Activated T-cell treated with anti-CD3 and anti-CD28 coated beads for 48 hours (primary cell): Measurements from ENCODE around the gene MAP4K5.

Source experiments
- DNase-seq: peaks from one replicate; pipeline ENCODE4 v3.0.0-alpha.2; 2020; ENCODE audit warnings: low read depth

MAP4K5 gene

DNA sequence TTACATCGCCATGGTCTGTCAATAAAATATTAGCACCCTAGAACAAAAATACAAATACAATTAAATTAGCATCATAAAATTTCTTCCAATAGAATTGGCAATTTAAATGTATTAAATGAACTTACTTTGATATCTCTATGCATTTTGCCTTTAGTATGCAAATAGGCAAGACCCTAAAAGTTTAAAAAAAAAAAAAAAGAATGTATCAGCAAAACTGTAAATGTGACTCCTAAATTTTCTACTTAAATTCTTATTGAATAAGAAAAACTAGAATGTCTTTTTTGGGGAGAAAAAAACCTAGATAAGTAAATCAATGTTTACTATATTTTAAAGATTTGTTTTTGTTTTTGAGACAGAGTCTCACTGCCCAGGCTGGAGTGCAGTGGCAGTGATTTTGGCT lies 56.2 kb downstream of the MAP4K5 start:
- no peak for DNase-seq

DNA sequence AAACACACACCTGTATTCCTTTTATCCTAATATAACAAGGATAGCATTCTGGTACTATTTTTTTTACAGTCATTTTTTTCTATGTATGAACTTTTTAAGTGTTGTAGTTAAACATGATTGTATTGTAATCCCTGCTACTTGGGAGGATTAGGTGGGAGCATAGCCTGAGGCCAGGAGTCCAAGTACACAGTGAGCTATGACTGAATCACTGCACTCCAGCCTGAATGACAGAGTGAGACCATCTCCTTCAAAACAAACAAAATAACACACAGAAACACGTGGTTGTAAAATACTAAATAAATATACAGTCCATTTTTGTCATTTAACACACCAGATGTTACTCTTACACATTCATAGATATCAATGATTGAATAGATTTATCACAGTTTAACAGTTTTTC lies 56.9 kb downstream of the MAP4K5 start:
- no peak for DNase-seq

DNA sequence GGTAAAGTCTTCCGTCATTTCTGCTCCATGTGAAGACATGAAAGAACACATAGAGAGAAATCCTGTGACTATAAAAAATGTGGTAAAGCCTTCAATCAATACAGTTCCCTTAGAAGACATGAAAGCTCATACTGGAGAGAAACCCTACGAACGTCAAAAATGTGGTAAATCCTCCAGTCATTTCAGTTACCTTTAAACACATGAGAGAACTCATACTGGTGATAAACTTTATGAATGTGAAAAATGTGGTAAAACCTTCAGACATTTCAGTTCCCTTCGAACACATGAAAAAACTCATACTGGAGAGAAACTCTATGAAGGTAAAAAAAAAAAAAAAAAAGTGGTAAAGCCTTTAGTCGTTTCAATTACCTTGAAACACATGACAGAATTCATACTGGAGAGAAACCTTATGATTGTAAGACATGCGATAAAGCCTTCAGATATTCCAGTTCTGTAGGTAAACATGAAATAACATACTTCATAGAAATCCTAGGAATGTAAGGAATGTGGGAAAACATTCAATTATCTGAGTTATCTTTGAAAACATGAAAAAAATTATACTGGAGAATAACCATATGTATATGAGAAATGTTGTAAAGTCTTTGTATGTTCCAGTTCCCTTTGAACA lies 60.4 kb downstream of the MAP4K5 start:
- no peak for DNase-seq

DNA sequence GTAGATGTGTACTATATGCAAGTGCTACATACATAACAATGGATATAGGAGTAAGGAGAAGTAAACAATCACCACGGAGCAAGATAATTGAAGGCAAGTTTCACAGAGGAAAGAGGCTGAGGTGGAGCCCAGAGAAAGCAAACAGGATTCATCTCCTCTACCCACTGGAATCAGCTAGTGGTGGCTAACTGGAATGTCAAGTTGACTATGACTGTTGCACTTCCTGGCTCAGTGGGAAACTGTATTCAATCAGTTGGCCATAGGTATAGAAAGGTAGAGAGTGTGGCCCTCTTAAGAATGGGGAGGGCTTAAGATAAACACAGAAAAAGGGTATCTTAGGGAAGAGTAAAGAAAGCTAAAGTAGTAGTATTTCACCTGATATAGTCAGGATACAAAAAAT lies 62.4 kb downstream of the MAP4K5 start:
- no peak for DNase-seq

DNA sequence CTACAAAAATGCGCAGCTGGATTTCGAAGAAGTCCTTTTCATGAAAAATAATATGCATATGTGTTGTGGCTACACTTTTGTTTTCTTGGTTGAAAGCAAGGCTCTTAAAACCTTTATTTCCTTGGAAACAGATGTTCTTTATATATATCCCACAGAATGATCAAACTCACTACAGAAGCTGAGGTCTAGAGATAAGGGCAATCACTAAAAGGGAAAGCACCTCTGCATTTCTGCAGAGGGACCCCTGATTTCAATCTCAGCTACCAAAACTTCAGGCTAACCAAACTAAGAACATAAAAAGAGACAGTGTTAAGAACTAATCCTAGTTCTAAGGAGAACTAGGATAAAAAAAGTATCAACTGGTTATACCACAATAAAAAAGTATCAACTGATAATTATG lies 70.3 kb downstream of the MAP4K5 start:
- DNase-seq, result no peak

DNA sequence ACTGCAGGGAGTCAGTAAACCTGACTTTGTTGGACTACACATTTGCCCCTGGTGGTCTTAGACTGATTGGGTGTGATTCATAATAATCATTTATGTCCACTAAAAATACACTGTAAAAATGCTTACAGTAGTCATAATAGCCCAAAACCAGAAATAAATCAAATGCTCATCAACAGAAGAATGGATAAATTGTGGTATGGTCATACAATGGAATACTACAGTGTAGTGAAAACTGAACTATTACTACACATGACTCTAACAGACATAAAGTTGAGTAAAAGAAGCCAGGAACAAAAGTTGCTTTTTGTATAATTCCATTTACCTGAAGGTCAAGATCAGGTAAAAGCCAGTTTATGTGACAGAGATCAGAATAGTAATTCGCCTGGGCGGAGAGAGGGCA lies 78.5 kb downstream of the MAP4K5 start:
- DNase-seq, result no peak

DNA sequence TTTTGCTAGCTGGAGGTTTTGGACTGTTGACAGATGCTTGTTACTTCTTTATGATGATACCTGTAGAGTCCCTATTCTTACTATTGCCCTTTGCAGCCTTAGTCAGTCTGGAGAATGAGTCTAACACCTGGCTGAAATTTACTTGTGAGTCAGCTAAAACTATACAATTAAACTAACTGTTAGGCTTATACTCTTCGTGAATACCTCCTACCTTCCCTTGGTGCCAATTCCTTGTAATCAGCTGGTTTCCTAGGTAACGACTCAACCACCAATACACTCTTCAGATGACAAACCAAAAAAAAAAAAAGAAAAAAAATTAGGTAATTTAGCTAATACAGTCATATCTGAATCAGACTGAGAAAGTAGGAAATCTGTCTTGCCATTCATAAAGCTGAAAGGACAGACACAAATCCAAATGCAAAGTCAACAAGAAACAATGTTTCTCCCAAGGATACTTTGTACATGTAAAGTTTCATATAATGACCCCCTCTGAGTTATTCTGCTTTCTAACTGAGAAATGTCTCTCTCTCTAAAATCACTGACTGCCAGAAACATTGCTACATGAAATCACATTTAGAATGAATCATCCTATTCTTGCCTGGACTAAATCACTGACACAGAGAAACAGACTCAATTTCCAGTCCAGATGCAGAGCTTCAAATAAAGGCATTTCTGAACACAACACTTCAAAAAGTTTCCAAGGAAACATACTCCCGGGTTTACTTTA lies 79.2 kb downstream of the MAP4K5 start:
- DNase-seq, result no peak

DNA sequence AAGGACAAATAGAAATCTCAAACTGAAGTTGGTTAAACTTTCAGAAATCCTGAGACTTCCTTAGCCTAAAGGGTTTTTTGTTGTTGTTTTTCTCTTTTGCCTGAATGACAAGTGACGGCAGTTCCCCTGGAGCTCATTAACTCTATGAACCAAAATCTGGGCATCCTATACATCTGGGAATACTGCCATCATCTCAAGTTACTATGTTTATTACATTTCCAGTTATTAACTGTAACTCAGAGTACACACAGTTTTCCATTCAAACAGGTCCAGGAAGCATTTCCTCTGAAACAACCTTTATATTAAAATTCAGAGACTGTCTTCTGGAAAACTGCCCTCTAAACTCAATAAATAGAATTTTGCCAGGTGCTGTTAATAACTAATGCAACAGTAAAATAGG lies 80.1 kb downstream of the MAP4K5 start:
- DNase-seq, result no peak

DNA sequence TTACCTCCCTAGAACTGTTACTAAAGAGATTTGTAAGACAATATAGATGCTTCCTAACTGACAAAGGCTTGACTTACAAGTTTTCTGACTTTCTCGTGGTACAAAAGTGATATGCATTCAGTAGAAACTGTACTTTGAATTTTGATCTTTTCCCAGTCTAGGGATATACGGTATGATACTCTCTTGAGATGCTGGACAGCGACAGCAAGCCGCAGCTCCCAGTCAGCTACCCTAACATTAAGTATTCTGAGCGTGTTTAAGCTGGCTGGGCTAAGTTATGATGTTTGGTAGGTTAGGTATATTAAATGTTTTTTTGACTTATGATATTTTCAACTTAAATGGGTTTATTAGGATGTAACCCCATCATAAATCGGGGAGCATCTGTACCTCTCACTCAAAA lies 80.5 kb downstream of the MAP4K5 start:
- no peak for DNase-seq

DNA sequence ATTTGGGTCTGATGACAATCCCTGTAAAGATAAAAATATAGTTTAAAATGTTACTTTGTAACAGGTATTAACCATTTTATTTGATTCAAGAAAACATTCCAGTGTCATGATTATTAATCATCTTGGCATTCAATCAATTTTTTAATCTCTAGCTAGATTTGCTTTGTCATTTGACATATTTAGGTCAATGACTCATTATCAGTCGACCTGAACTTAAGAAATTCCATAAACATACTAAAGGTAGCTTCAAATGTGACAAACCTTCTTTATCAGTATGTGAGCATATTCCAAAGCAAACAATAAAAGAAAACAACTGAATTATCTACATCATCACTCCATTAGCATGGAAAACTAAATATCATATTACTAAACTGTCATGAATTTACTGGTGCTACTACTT lies 84.9 kb downstream of the MAP4K5 start:
- no peak for DNase-seq

DNA sequence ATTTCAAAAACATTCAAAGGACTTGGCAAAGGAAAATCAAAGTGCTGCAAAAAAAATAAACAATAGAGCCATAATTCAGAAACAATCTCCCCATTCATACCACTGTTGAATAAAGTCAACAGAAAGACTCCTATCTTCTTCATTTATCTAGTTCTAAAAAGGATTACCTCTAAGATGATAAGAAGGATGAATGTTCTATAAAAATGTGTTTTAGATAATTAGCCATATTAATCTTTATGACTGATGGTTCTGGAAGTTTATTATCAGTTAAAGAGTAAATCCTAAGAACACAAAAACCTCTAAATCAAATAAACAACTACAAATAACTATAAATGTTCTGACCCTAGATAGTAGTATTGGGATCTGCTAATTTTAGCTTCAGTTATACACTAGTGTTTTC lies 97.8 kb downstream of the MAP4K5 start:
- DNase-seq, result no peak

DNA sequence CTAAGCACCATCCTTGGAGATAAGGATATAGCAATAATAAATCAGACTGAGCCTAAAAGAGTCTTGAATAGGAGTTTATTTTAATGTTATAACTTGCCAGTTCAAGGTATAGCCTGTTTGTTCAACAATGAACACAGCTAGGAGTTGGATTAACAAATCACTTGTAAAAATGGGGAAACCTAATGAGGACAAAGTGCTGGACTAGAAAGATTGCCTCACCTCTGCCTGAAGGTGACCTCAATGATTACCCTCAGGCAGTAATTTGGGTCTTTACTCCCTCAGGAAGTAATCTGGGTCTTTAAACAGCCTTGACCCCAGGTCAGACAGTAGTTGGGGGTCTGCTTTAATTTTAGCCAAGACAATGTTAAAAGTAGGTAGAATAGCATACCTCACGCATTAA lies 100.2 kb downstream of the MAP4K5 start:
- DNase-seq, result no peak

DNA sequence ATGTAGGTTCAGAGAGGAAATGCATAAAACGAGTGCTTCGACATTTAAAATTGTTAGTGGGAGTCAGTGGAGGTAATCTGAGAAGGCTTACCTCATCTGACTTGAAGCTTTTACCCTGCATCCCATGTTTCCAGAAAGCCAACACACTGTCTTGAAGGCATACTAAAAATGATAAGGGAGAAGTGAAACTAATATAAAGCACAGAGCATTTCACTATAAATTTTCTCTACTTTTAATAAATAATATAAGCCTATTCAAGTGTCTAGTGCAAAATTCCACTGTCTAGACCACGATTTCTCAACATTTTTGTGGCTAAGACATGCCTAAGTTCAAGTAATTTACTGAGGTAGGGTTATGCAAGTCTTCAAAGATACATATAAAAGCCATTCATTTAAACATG lies 106.6 kb downstream of the MAP4K5 start:
- DNase-seq, result no peak

DNA sequence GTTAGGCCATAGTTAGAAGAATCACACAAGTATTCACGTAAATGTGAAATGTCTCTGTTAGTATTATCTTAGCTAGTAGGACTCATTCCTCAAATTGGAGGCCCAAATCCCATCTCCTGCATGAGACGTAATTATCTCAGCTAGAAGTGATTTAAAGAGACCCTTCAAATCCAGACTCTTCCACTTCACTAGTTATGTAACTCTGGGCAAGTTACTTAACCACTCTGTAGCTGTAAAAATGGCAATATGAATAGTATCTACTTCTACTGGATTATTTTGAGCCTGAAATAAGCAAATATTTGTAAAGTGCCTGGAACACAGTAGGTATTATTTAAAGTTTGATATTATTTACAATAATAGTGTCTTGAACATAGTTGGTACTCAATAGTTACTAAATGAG lies 107.3 kb downstream of the MAP4K5 start:
- DNase-seq, result no peak

DNA sequence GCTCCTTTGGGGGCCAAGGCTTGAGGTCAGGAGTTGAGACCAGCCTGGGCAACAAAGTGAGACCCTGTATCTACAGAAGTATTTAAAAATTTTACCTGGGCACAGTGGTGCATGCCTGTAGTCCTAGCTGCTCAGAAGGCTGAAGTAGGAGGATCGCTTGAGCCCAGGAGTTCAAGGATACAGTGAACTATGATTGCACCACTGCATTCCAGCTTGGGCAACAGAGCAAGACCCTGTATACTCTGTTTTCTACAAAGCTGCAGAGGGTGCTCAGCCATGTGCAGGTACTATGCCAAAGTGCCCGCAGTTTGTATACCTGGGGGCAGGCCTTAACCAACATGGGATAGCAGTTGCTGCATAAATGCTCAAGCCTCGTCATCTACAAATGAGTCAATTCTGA lies 108.8 kb downstream of the MAP4K5 start:
- DNase-seq, result no peak

DNA sequence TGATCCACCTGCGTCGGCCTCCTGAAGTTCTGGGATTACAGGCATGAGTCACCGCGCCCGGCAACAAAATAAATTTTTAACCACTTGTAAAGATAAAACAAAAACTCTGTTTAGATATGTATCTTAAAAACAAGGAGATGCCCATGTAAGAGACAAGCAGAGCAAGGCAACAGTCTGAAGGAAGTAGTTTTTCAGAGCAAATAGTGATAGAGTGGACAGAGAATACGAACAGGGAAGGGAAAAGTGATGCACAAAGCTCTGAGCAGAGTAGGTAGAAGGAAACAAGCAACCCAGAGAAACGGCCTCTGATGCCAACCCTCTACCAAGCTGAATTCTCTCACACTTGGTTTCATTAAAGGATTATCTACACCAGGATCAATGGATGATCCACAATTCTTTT lies 110.9 kb downstream of the MAP4K5 start:
- no peak for DNase-seq

DNA sequence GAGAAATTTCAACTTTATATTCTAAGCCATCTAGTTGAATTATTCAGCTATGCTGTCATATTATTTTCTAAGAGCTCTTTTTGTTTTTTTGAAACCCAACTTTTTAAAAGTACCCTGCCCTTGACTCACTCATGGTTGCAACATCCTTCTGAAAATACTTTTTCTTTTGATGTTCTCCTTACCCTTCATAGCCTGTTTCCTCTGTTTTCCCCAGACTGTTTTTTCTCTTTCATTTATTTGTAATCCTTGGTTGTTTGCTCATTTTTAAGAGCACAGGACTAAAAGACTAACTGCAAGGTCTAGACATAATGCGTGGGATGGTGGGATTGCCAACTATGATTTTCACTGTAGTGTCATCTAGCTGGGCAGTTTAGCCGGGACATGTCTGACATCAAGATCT lies 114.5 kb downstream of the MAP4K5 start:
- no peak for DNase-seq

DNA sequence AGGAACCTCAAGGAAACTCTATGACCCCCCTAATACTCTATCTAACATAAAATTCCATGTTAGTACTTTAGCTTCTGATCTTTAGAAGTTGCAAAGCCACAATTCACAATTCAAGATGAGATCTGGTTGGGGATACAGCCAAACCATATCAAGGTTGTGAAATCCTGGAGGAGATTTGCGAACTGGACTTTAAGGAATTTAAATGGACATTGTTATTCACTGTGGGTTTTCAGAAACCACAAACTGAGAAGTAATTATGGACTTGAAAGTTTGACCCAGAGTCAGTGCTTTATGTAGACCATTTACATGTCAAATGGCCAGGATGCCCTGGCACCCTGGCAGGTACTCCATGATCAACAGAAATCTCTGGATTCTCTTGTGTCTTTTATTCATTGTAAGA lies 121.4 kb downstream of the MAP4K5 start:
- no peak for DNase-seq

DNA sequence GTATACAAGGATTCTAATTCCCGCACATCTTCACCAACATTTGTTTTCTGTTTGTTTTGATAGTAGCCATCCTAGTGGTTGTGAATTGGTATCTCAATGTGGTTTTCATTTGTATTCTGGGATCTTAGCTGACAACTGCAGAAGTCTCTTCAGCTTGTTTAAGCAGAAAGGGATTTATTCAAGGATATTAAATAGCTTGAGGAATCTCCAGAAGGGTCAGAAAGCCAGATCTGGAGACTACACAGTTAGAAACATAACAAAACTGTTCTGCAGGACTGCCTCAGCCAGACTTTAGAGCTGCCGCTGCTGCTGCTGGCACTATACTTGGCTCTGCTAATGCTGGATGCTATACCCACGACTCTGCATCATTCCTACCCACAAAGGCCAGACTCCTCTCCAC lies 122.3 kb downstream of the MAP4K5 start:
- DNase-seq, result no peak

DNA sequence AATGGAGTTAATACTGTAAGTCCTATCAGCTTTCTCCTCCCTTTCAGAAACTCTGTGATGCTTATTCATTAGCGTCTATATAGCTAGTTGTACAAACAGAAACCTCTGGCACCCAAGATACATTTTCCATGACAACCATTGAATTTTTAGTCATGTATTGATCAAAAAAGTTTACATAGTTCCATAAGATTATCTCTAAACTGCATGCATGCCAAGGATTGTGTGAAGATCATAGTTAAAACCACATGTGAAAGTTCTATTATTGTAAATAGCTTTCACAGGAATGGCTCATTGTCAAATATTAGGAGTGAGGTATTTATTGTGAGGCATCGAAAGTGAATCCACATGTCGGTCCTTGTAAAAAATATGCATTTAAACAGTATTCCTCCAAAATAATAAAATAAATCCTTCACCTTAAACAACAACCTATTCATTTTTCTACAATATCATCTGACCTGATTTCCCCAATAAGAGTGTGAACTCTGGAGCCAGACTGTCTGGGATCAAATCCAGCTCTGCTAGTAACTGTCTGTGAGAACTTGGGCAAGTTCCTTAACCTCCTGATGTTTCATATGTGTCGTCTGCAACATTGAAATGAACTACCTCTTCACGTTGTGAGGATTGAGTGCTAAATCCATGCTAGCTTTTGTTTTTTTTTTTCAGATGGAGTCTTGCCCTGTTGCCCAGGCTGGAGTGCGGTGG lies 125.1 kb downstream of the MAP4K5 start:
- no peak for DNase-seq

DNA sequence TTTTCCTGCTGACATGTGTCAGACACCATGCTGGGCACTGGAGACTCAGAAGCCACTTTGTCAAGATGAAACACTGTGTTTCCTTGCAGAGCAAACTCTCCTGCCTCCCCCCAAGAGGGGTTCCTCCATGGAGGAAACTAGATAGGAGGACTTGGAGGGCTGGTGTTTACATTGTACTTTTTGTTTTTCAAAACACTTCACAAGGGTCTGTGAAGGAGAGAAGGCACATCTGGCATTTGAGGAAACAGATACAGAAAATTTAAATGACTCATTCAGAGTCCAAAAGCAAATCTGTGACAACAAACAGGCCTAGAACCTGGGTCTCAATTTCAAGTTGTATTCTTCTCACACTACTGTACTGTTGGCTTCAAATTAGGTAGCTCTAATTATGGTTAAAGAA lies 128.9 kb downstream of the MAP4K5 start:
- no peak for DNase-seq

DNA sequence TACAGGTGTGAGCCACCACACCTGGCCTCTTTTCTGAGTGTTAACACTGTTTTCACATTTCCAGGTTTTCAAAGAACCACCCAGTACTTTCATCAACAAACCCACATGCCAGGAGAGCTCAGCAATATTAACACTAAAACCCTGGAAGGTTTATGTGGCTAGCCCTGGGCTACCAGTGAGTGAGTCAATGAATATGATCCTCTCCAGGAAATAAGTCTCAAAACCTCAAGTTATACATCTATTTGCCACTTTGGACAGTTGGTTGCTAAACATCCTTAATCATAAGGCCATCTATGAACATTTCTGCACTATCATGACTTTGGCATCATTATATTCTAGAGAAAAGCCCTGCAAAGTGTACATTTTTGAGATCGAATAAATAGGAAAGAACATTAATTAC lies 129.4 kb downstream of the MAP4K5 start:
- DNase-seq, result no peak

DNA sequence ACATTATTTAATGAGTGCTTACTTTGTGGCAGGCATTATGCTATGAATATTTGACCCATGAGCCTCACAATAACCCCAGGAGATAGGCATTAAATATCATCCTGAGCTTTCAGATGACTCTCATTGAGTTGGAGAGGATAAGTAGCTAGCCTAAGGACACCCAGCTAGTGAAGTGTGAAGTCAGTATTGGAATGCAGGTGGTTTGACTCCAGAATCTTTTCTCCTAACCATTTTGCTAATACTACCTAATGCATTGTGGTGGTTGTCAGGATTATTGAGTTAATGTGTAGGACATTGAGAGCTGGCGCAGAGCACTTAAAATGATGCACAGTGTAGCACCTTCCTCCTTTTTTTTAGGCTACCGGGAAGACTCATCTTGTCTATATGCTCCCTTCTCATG lies 131.9 kb downstream of the MAP4K5 start:
- DNase-seq, result no peak
